Measurements from ENCODE around the gene SPATS2.

Gene SPATS2

GRCh38 chr12:49357103-49357678 is 10.1 kb upstream of the SPATS2 start:
- TF ChIP-seq CTCF (IDR thresholded peaks at IDR 0.05; ENCODE audit: low read depth, low read length), result peak; percentile 43
- peak; percentile 78 to 95 for DNase-seq (ENCODE audit: low read depth in 2 of 2)
- no peak overlapping the region for H3K4me3 ChIP-seq (replicated peaks in 1 of 2; ENCODE audit: low read depth in 2 of 2, low read length in 2 of 2)

GRCh38 chr12:49358483-49359141 is 8.7 kb upstream of the SPATS2 start:
- DNase-seq (ENCODE audit: low read depth in 2 of 2), result peak; percentile 82 to 84
- TF ChIP-seq CTCF (IDR thresholded peaks at IDR 0.05; ENCODE audit: low read depth, low read length), result peak; percentile 80
- no peak overlapping the region for H3K4me3 ChIP-seq (replicated peaks in 1 of 2; ENCODE audit: low read depth in 2 of 2, low read length in 2 of 2)

- no peak for DNase-seq (ENCODE audit: low read depth in 2 of 2)
- no peak for TF ChIP-seq CTCF (IDR thresholded peaks at IDR 0.05; ENCODE audit: low read depth, low read length)
- H3K4me3 ChIP-seq (replicated peaks in 1 of 2; ENCODE audit: low read depth in 2 of 2, low read length in 2 of 2), result no peak overlapping the region
Measured at GRCh38 chr12:49359671-49360070, 7.6 kb upstream of the SPATS2 start.

- TF ChIP-seq CTCF (IDR thresholded peaks at IDR 0.05; ENCODE audit: low read depth, low read length), result no peak
- DNase-seq (ENCODE audit: low read depth in 2 of 2), result no peak
Measured at GRCh38 chr12:49362077-49362476, 5.2 kb upstream of the SPATS2 start.

GRCh38 chr12:49364989-49365388 is 2.3 kb upstream of the SPATS2 start:
- H3K4me3 ChIP-seq (replicated peaks in 1 of 2; ENCODE audit: low read depth in 2 of 2, low read length in 2 of 2), result no peak overlapping the region
- DNase-seq (ENCODE audit: low read depth in 2 of 2), result peak; percentile 83 to 91
- TF ChIP-seq CTCF (IDR thresholded peaks at IDR 0.05; ENCODE audit: low read depth, low read length), result no peak

More at GRCh38 chr12:49362077-49362476, 5.2 kb upstream of the SPATS2 start:
- no peak overlapping the region for H3K4me3 ChIP-seq (replicated peaks in 1 of 2; ENCODE audit: low read depth in 2 of 2, low read length in 2 of 2)

- peak; percentile 32 to 85 for DNase-seq (ENCODE audit: low read depth in 2 of 2)
- H3K4me3 ChIP-seq (replicated peaks in 1 of 2; ENCODE audit: low read depth in 2 of 2, low read length in 2 of 2), result peak overlapping the region in 1 of 2 donors; percentile 81
- no peak for TF ChIP-seq CTCF (IDR thresholded peaks at IDR 0.05; ENCODE audit: low read depth, low read length)
Measured at GRCh38 chr12:49365542-49365941, 1.7 kb upstream of the SPATS2 start.
